ENCODE data around the gene AFF3. TPM values are rescaled to one million over a fixed set of nuclear protein-coding genes. Genes with fewer than 3 reads are reported as not detected.

The AFF3 gene
- total RNA-seq, 1 donor from 2014 or later, result 12.2 TPM

DNA sequence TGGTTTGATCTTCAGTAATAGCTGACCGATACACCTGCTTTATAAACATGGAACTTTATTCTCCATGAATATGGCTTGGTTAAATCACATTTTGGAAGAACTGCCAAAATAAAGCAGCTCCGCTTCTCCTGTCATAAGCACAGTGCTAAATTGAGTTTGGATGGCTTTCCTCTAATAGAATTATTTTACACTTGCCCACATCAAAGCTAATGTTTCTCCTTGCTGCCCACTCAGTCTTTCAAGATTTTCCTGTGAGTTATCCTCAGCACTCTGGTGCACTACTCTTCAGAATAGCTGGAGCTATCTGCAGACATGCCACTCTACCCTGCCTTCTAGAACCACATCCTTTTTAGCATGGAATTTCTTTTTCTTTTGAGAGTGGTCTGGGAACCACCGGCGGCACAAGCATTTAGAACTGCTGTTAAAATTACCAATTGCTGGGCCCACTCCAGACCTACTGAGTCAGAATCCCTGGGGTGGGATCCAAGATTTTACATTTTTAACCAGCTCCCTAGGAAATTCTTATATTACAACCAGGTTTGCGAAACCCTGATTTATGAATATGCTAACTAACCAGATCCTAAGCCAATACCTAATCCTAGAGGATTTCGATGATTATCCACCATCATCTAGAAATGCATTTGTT is 283.3 kb downstream of the AFF3 start:
- no peak overlapping the region for H3K27ac Mint-ChIP-seq (ENCODE audit: unreplicated experiment)
- no peaks in the 10 kb centered on the region for H3K27me3 Mint-ChIP-seq (ENCODE audit: unreplicated experiment)
- no peak for DNase-seq (ENCODE audit: low spot score)
- TF ChIP-seq, protein P1, sequence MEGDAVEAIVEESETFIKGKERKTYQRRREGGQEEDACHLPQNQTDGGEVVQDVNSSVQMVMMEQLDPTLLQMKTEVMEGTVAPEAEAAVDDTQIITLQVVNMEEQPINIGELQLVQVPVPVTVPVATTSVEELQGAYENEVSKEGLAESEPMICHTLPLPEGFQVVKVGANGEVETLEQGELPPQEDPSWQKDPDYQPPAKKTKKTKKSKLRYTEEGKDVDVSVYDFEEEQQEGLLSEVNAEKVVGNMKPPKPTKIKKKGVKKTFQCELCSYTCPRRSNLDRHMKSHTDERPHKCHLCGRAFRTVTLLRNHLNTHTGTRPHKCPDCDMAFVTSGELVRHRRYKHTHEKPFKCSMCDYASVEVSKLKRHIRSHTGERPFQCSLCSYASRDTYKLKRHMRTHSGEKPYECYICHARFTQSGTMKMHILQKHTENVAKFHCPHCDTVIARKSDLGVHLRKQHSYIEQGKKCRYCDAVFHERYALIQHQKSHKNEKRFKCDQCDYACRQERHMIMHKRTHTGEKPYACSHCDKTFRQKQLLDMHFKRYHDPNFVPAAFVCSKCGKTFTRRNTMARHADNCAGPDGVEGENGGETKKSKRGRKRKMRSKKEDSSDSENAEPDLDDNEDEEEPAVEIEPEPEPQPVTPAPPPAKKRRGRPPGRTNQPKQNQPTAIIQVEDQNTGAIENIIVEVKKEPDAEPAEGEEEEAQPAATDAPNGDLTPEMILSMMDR (IDR thresholded peaks at IDR 0.05; ENCODE audit: unreplicated experiment), result no peak
- no peak overlapping the region for H3K4me3 Mint-ChIP-seq (ENCODE audit: unreplicated experiment)
- peaks cover 5% of the 10 kb centered on the region for H3K4me1 Mint-ChIP-seq (ENCODE audit: unreplicated experiment)
- no peaks in the 10 kb centered on the region for H3K36me3 Mint-ChIP-seq (ENCODE audit: low read depth, unreplicated experiment)
- no peaks in the 10 kb centered on the region for H3K9me3 Mint-ChIP-seq (ENCODE audit: unreplicated experiment)

DNA sequence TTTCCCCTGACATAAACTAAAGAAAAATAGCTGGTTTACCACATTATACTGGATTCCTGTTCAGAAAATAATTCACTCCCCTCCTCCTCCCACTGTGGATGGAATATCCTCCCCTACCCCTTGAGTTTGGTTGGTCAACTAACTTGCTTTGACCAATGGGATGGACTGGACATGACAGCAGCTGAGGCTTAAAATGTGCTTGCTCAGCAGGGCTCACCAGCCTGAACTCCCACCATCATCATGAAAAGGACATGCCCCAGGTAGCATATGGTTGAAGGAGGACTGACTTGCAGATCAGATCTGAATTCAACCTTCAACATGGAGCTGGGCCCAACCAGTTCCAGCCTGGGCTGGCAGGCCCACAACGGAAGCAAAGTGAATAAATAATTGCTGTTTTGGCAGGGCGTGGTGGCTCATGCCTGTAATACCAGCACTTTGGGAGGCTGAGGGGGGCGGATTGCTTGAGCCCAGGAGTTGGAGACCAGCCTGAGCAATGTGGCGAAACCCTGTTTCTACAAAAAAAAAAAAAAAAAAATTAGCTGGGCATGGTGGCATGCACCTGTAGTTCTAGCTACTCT is 284.4 kb downstream of the AFF3 start:
- H3K9me3 Mint-ChIP-seq (ENCODE audit: unreplicated experiment), result no peaks in the 10 kb centered on the region
- H3K4me3 Mint-ChIP-seq (ENCODE audit: unreplicated experiment), result no peak overlapping the region
- no peak for DNase-seq (ENCODE audit: low spot score)
- H3K4me1 Mint-ChIP-seq (ENCODE audit: unreplicated experiment), result peaks cover 5% of the 10 kb centered on the region
- no peak overlapping the region for H3K27ac Mint-ChIP-seq (ENCODE audit: unreplicated experiment)
- no peaks in the 10 kb centered on the region for H3K27me3 Mint-ChIP-seq (ENCODE audit: unreplicated experiment)
- no peaks in the 10 kb centered on the region for H3K36me3 Mint-ChIP-seq (ENCODE audit: low read depth, unreplicated experiment)
- TF ChIP-seq, protein P1 (IDR thresholded peaks at IDR 0.05; ENCODE audit: unreplicated experiment), result no peak

DNA sequence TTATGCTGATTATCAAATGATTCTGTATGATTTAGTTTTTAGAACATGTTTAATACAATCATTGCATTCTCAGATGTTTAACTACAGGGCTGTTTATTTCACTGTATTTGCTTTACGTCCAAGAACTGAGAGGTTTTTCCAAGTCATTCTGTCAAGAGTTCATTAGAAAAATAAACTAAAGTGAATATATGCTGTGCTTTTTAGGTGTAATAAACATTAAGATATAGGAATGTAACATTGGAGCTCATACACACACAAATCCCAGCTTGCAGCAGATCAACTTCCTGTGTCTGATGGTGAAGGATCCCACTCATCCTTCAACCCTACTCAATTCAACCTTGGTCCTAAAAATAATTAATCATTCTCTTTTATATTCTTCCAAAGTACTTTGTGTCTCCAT is 285.0 kb downstream of the AFF3 start:
- Mint-ChIP-seq H3K4me1 (ENCODE audit: unreplicated experiment) (peaks cover 3% of the 10 kb centered on the region), H3K4me3 (ENCODE audit: unreplicated experiment) (no peak overlapping the region), H3K36me3 (ENCODE audit: low read depth, unreplicated experiment) (no peaks in the 10 kb centered on the region), H3K27ac (ENCODE audit: unreplicated experiment) (no peak overlapping the region), H3K27me3 (ENCODE audit: unreplicated experiment) (no peaks in the 10 kb centered on the region), H3K9me3 (ENCODE audit: unreplicated experiment) (no peaks in the 10 kb centered on the region)
- TF ChIP-seq, protein P1 (IDR thresholded peaks at IDR 0.05; ENCODE audit: unreplicated experiment), result no peak
- no peak for DNase-seq (ENCODE audit: low spot score)

DNA sequence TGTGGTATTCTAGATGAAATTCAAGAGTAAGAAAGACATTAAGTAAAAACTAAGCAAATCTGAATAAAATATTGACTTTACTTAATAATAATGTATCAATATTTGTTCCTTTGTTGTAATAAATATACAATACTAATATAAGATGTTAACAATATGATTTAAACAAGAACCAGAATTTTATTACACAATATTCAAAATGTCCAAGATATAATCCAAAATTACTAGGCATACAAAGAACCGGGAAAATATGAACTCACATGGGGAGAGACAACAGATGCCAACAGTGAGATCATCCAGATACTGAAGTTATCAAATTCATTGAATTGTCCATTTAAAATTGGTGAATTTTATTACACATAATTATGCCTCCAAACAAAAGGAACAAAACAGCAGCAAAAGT is 286.3 kb downstream of the AFF3 start:
- DNase-seq (ENCODE audit: low spot score), result no peak
- H3K4me3 Mint-ChIP-seq (ENCODE audit: unreplicated experiment), result no peak overlapping the region
- H3K36me3 Mint-ChIP-seq (ENCODE audit: low read depth, unreplicated experiment), result no peaks in the 10 kb centered on the region
- TF ChIP-seq, protein P1 (IDR thresholded peaks at IDR 0.05; ENCODE audit: unreplicated experiment), result no peak
- no peak overlapping the region for H3K27ac Mint-ChIP-seq (ENCODE audit: unreplicated experiment)
- no peaks in the 10 kb centered on the region for H3K9me3 Mint-ChIP-seq (ENCODE audit: unreplicated experiment)
- H3K4me1 Mint-ChIP-seq (ENCODE audit: unreplicated experiment), result peaks cover 3% of the 10 kb centered on the region
- no peaks in the 10 kb centered on the region for H3K27me3 Mint-ChIP-seq (ENCODE audit: unreplicated experiment)

DNA sequence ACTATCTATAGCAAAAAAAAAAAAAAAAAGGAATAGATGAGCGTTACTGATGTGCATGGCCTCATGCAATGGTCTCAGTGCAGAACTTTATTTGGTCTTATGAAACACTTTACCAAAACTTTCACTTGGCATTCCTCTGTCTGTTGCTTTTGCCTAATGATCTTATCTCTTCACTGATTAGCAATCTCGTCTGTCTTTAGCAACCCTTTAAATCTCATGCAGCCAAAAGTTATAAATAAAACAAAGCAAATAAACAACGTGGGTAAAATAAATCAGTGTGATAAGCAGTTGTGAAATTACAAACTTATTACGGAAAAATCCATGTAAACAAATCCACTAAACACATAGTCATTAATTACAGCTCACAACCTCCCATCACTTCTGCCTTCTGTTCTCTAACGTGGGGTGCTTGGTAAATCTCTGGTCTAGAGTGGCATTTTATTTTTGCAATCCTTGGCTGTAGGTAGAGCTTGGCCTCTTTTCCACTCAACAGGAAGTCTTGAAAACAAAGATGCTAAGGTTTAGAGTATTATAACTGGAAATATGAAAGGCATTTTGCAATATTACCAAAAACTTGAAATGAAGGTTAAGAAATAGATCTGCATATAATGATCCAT is 288.0 kb downstream of the AFF3 start:
- TF ChIP-seq, protein P1 (IDR thresholded peaks at IDR 0.05; ENCODE audit: unreplicated experiment), result no peak
- Mint-ChIP-seq H3K9me3 (ENCODE audit: unreplicated experiment) (no peaks in the 10 kb centered on the region), H3K4me1 (ENCODE audit: unreplicated experiment) (peaks cover 3% of the 10 kb centered on the region), H3K4me3 (ENCODE audit: unreplicated experiment) (no peak overlapping the region), H3K27ac (ENCODE audit: unreplicated experiment) (no peak overlapping the region), H3K36me3 (ENCODE audit: low read depth, unreplicated experiment) (no peaks in the 10 kb centered on the region), H3K27me3 (ENCODE audit: unreplicated experiment) (no peaks in the 10 kb centered on the region)
- DNase-seq (ENCODE audit: low spot score), result no peak
